NCI-H1436 (cell line): ENCODE data around the gene MMP28.
A peak's percentile ranks its signal among the peaks of the same experiment; 100 is the strongest.

Experiments used
- DNase-seq: peaks from one replicate; lab custom pipeline; 2025; lab: John Stamatoyannopoulos, UW

The MMP28 gene

DNA sequence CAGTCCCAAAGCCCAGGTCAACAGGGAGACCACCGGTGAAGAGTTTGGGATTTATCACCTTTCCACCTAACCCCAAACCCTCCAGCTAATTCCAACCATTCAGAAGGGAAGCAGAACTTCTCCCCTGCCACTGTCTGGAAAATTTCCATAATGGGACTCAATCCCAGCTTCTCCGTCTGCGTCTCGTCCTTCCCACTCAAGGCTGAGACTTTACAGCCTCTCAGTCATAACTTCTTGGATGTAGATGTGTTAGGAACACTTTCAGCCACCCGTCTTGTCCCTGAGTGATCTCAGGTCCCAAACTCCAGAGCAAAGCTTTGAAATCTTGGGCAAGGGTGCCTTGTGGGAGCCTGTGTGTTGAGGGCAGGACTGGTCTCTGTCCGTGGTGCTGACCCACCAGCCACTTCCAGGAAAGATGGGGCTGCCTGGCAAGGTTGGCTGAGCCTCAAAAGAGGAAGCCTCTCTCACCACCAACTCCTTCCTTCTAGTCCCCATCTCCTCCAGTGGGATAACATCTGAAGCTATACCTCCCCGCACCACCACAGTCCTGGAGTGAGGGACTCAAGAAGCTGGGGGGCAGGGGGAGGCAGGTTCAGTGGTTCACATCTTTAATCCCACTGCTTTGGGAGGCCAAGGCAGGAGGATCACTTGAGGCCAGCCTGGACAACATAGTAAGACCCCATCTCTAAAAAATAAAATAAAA is 51.7 kb downstream of the MMP28 start:
- DNase-seq = no peak

DNA sequence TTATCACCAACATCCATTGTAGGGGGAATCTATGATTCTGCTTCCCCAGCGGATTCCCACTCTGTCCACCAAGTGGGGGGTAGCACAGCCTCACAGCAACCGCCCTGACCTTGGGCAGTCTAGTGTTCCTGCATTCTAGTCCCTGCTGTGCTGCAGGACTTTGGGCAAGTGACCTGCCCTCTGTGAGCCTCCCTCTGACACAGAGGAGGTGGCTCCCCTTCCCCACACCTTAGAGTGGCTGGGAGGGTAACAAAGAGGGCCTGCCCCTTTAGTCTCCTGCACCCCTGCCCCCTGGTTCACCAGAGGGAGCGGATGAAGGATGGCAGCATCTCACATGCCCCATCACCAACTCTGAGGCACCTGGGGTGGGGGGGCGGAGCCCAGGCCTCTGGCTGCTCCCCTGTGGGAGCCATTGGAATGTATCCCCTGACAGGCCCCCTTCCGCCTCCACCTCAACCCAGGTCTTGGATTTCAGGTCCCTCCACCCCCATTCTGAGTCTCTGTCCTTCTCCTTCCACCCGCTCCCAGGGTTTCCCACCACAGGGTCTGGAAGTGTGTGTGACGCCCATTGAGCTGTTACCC is 52.5 kb downstream of the MMP28 start:
- no peak for DNase-seq

DNA sequence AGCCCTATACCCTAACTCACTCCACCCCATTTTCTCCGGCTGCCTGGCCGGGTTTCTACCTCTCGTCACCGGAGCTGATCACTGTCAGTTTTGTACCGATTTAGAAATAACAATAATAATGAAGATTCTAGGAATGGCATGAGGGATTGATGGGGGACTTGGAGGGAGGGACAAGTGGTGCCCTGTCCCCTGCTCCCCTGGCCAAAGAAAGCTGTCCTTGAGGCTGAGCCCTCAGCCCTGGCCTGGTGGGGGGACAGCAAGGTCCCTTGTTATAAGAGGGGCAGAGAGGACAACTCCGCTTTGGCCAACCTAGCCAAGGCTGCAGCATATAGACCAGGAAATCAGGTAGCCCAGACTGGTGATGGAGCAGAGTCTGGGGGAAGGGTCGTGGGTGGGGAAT is 52.9 kb downstream of the MMP28 start:
- DNase-seq = no peak

DNA sequence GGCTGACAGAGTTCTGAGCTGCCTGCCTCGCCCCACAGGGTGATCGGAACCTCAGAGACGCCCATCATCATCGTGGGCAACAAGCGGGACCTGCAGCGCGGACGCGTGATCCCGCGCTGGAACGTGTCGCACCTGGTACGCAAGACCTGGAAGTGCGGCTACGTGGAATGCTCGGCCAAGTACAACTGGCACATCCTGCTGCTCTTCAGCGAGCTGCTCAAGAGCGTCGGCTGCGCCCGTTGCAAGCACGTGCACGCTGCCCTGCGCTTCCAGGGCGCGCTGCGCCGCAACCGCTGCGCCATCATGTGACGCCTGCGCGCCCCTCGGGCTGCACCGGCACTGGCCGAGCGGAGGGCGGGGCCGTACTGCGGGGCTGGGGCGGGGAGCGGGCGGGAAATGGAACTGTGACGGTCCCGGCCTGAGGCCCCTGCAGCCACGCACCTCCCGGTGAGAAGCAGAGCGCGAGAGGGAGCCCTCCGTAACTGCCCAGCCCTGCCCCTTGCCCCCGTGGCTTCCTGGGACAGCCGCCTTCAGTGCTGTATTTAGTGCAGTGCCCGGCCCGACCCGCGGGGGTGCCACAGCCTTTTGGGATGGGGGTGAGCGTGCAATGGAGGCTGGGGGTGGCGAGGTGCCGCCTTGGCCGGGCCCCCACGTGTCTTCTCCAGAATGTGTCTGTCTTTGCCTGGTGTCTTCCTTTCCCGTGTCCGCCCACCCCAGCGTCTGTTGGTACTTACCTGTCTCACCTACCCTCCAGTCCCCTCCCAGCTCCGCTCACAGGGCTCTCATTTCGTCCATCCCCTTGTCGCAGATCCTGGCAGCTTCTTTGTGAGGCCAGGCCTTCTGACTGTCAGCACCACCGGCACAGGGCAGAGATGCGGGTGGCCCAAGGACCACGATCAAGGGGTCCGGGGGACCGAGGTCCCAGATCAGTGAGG is 54.2 kb downstream of the MMP28 start:
- DNase-seq = no peak

DNA sequence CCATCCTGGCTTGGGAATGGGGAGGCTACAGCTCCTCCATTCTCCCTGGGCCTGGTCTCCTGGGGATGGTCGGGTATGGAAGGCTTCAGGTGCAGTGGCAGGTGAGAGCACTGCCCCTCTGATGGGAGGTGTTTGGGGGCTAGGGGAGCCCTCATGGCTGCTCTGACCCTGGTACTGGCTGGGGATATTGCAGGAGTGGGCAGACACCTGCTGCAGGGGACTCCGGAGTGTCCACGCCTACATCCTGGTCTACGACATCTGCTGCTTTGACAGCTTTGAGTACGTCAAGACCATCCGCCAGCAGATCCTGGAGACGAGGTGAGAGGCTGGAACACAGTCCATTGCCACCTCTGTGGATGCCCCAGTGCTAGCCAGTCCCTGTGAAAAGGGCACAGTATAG is 55.2 kb downstream of the MMP28 start:
- no peak for DNase-seq

DNA sequence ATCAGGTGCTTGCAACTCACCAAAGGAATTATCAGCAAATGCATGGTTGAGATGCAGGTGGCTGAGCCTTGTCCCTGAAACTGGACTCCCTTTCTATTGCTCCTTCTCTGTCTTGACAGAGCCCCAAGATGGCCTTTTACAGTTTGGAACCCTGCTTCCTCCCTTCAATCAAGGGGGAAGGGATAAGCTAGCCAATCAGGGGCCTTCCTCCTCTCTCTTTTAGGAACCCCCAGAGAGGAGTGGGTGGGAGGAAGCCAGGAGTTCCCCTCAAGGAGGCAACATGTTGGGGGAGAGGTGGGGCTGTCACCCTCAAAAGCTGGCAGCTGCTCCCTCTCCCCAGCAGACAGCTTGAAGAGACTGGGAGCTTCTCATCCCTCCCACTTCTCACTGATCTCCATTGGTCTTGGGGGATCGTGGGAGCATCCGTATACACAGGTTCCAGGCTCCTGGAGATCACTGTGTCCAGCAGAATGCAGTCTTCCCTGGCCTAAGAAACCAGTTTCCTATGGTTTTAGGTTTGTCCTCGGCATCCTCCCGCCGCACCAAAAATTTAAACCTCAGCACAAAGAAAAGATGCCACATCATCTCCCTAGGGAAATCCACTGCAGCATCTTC is 56.8 kb downstream of the MMP28 start:
- no peak for DNase-seq

DNA sequence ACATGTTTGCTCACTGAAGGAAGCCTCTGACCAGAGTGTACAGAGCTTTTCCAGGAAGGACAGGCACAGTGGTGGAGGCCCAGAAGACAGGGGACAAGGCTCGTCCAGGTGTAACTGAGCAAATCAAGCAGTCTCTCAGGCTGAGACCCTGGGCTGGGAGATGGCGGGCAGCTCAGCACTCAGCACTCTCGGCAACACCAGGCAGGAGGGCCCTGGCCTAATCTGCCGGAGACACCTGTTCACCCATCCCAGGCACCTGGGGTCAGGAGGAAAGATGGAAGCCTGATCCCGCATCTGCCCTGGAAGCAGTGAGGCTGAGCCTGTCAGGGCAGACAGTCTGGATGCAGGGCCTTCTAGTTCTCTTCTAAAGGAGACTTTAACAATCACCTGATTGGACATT is 59.2 kb downstream of the MMP28 start:
- DNase-seq = no peak

DNA sequence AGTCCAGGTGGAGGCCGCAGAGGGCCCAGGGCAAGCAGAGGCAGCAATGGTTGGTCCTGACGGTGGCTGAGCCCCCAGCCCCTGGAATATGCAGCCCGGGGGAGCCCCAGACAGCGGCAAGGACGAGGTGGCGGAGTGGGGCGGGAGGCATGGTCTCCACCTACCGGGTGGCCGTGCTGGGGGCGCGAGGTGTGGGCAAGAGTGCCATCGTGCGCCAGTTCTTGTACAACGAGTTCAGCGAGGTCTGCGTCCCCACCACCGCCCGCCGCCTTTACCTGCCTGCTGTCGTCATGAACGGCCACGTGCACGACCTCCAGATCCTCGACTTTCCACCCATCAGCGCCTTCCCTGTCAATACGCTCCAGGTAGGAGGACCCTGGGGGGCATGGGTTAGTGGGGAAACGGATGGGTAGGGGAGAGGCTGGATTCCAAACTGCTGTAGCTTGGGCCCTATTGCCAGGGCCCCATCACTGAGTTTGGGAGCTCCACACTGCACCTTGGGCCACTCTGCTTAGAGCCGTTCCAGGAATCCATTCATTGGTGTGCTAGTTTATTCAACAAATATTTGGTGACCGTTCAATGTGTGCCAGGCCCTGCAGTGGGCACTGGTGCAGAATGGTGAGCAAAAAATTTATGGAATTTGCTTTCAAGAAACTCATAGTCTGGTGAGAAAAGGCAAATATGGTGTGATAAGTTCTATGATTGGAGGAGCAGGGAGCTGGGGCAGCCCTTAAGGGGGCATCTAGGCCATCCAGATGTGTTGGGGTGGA is 60.2 kb downstream of the MMP28 start:
- no peak for DNase-seq

DNA sequence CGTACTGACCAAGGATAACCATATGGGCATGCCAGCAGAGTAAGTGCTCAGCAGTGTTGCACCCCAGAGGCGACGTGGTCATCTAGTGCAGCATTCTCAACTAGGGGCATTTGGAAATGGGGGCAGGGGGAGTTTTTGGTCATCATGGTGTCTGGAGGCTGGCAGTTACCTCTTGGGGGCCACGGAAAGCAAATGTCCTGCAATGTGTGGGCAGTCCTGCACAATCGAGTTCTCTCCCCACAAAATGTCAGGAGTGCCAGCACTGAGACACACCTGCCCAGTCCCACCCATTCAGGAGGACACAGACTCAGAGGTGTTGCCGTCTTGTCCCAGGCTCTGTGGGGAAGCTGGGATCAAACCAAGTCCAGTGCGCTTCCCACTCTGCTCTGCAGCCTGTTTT is 61.0 kb downstream of the MMP28 start:
- DNase-seq = no peak

DNA sequence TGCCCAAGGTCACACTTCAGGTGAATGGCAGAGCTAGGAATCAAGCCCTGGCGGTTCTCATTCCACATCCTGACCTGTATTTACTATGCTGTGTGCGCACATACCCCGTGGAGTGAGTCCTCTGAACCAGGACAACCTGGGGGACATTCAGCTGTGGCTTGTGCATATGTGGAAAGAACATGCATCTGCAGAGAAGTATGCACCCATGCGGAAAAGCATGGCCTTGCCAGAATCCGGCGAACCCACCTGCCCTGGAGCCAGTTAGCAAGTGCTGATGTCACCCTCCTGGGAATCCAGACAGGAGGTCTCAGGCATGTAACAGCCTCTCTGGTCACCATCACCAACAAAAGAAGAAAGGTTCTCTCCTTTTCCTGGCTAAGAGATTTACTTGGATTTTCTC is 62.1 kb downstream of the MMP28 start:
- no peak for DNase-seq

DNA sequence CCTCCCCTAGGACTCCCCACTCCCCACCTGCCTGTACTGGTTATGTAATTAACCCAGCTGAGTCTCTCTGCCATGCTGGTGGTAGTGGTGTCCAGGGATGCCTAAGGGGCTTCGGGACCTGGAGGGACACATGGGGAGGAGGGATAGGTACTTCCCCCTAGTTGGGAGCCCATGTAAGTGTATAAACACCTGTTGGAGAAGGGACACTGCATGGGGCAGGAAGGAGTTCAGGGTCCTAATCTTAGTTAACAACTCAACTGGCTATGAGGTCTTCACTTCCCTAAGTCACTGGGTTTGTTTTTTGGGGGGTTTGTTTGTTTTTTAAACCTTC is 62.7 kb downstream of the MMP28 start:
- no peak for DNase-seq

DNA sequence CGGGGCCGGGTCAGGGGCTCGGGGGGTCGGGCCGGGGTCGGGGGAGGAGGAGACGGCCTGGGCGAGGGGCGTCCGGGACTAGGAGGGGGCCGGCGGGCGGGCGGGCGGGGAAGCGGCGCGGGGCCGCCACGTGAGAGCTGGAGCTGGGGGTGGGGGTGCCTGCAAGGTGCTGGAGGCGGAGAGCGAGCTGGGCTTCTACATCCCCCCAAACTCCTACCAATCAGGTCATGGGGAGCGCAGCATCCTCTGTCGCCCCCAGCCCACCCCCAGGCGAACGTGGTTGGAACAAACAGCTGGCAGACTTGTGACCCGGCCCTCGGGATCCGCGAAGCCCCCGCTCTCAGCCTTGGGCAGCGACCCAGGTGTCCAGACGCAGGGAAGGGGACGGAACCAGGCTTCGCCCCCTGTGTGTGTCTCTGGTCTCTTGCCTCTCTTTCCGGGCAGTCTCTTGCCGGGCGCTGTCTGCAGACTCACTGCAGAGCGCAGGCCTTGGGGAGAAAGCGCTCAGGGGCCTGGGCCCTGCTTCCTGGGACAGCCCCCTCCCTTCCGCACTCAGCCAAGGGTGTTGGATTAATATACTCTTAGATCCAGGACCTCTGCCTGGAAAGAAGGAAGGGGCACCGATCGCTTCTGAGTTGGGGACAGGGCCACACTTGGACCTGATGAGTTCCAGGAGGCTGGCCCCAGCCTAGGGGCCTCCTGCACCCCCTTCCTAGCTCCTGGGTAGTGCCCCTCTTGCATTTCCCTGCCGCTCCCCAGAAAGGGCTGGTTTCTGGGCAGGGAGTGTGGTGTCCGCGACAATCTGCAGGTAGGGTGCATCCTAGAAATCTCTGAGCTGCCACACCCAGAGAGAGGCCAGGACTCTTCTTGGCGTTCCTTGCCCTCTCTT is 63.3 kb downstream of the MMP28 start:
- no peak for DNase-seq

DNA sequence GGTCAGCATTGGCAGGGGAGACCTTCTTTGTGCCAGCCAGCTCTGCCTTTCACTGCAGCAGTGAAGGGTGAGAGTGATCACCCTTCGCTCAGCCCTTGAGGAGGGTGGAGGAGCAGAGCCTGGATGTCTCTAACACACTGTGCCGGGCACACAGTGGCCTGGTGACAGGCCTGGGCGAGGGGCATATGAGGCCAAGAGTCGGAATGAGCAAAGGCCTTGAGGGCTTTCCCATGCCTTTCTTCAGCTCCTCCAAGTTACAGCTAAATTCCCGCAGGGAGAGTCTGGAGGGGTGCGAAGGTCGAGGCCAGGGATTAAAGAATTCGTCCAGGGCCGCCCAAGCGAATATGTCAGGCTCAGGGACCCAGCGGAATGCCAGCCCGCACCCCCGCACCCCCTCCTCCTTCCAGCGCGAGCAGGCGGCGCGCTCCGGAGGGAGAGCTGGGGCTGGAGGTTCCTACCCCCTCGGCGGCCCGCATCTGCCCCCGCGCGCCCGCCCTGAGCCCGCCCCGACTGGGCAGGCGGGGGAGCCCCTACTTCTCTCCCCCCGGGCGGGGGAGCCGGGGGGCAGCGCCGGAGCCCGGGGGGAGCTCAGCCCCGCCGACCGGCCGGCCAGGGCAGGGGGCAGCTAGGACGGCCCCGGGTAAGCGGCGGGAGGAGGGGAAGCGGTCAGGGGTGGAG is 64.1 kb downstream of the MMP28 start, which contains the start of gene RASL10B:
Gene RASL10B, plus strand, starts transcription at position 401 of the 678 bp plus-strand sequence. CDS start 3,546 bp downstream, outside the sequence.
- peak; percentile 52 for DNase-seq

DNA sequence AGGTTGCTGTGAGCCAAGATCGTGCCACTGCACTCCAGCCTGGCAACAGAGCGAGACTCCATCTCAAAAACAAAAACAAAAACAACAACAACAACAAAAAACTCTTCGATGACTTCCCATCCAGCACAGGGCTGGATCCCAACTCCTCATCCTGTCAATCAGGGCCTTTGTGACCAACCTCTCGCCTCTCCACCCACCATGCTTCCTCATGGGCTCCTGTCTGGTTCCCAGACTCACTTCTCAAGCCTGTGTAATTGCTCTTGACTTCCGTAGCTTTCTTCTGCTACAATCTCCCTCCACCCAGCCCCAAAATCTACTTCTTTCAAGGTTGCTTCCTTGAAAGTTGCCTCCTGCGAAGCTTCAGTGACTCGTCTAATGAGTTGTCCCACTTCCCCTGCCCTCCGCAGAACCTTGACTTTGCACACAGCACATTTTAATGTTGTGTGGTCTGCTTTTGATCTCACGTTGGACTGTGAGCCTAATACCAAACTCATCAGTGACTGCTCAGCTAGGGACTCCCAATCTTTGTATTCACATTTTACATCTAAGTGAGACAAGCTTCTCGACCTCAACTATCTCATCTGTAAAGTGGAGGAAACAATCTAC is 64.9 kb downstream of the MMP28 start:
- no peak for DNase-seq

DNA sequence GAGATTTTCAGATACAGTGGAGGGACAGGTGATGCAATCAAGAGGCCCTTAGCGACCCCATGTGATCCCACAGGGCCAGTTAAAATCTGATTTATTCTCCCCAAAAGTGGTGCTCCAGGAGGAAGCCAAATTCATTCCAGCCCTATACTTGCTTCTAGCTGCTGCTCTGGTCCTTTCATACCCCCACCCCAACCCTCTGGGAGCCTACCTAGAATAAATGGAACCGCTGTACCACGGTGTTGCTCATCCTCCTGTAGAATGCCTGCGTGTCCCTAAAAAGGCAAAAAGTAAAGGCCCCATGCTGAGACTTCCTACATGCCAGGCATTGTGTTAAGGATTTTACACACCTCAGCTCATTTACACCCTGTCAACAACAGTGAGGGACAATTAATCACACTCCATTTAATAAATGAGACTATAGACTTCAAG is 66.0 kb downstream of the MMP28 start:
- no peak for DNase-seq

DNA sequence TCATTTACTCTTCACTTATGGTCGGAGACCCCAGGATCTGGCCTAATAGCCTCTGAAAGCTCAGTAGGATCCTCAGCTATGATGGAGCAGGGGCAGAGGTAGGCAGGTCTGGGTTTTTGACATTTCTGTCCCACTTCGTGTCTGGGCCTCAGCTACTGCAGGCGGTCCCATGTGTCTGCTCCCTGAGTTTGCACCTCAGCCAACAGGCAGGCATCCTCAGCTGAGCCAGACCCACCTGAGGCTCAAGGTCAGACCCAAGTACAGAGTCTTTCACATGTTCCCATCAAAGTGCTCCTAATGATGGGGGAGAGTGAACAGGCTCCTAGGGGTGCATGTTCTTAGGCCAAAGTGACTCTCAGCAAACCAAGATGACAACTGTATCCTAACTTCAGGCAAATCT is 66.9 kb downstream of the MMP28 start:
- no peak for DNase-seq

DNA sequence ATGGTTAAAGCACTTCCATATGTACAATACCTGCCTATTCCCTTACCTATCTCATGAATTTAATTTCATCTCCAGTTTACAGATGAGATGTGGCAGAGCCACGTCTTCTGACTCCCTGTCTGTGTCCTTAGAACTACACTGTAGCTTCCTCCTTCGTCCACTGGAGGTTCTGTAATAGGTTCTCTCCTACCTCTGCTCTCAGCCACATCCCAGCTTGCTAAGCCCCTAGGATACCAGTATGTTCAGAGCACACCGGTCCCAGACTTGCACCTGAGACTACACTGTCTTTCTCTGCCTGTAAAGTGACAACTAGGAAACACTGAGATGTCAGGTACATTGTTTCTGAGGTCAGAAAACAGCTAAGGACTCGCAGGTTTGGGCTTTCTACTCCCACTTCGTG is 67.8 kb downstream of the MMP28 start:
- DNase-seq = no peak

DNA sequence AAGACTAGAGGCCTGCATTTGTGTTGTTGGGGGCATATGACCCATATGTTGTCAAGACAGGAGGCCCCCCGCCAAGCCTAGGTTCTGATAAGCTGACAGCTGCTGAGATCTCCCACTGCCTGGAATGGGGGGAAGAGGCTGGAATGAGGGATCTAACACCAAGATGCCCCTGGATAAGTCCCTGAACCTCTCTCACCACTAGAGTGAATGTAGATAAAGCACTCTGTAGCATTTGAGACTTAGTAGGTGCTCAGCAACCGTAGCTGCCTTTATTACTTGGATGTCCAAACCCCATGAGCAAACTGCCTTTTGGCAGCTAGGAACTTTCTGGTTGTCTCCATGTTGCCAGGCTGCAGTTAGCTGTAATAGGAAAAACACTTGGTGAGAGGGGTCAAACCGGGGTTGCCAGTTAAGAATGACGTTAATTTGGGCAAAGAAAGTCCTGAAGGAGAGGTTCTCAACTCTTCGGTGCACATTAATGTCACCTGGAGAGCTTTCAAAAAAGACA is 68.4 kb downstream of the MMP28 start:
- DNase-seq = no peak

DNA sequence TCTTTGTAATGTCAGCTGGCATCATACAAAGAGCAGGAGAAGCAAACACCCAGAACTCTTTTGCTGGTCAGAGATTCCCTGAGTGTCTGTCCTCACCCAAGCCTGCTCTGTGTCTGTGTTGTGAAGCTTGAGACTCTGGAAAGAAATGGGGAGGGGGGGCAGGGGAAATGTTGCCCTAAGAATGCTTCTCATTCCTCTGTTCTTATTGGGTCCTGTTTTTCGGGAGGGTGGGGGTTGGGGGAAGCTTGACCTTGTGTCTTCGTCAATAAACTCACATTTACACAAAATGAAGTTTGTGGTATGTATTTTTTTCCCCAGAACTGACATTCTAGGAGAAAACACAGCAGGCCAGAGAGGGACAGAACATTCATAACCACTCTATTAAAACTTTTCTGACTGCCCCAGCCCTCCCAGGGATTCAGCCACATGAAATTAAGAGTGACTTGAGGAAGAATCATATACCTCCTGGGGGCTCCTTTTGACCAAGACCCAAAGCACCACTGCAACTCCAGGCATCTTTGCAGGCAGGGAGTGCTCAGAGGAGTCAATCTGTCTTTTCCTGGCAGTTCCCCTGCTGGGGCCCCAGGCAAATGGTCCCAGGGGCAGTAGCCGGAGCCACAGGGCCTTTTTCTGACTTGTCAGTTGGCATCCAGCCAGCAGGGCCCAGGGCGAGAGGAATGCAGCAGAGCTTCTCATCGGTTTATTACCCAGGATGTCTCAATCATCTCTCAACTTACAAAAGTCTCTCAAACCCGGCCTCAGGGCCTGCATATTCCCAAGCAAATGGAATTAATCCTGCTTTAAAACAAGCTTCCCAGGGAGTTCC is 69.1 kb downstream of the MMP28 start:
- peak; percentile 66 for DNase-seq
